Measurements from ENCODE around the gene TMEM109. TPM values are rescaled to one million over a fixed set of nuclear protein-coding genes. Genes with fewer than 3 reads are reported as not detected.

Gene TMEM109
- total RNA-seq, 1 experiment from 2014 or later = 18.2 TPM

DNA sequence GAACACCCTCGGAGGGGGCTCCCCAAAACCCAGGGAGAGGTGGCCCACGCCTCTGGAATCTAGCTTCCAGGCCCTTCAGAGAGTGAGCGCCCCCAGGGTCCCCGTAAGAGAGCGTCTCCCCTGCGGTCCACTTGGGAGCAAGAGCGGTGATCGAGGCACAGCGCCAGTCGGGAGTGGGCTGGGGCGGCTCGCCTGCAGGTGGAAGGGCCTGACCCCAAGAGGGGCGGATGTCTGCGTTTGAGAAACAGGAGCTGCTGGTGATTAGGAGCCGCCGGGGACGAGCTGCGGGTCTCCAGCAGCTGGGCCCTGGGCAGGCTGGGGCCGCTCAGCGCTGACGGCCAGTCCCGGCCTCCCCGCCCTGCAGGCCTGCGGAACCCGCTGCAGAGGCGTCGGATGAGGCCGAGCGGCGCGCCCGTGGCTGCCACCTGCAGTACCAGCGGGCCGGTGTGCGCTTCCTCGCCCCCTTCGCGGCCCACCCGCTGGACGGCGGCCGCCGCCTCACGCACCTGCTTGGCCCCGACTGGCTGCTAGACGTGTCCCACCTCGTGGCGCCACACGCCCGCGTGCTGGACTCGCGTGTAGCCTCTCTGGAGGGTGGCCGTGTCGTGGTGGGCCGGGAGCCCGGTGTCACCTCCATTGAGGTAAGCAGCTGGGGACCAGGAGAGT lies 20.3 kb downstream of the TMEM109 start:
- no peak for DNase-seq (ENCODE audit: low read depth)
- in situ Hi-C loops (cut with HindIII; ENCODE audit: low pct_unique_long_range_greater_than_20kb, low sequenced_read_pairs) = no loop called here

- in situ Hi-C loops (cut with HindIII; ENCODE audit: low pct_unique_long_range_greater_than_20kb, low sequenced_read_pairs) = no loop called here
- DNase-seq (ENCODE audit: low read depth) = no peak
These were observed 21.0 kb downstream of the TMEM109 start for GRCh38 chr11:60934790-60935605.

DNA sequence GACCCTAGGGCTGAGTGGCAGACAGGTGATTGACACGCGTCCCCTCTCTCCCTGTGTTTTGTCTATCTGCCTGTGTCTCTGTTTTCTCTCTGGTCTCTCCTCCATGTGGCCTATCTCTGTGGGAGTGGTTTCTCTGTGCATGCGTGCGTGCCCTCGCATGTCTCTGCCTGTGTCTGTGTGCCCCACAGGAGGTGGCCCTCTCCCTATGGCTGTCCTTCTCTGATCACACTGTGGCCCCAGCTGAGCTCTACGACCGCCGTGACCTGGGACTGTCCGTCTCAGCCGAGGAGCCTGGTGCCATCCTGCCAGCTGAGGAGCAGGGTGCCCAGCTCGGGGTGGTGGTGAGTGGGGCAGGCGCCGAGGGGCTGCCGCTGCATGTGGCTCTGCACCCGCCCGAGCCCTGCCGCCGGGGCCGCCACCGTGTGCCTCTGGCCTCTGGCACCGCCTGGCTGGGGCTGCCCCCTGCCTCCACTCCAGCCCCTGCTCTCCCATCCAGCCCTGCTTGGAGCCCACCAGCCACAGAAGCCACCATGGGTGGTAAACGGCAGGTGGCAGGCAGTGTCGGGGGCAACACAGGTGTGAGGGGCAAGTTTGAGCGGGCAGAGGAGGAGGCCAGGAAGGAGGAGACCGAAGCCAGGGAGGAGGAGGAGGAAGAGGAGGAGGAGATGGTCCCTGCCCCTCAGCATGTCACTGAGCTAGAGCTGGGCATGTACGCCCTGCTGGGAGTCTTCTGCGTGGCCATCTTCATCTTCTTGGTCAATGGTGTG lies 21.9 kb downstream of the TMEM109 start:
- in situ Hi-C loops (cut with HindIII; ENCODE audit: low pct_unique_long_range_greater_than_20kb, low sequenced_read_pairs) = no loop called here
- no peak for DNase-seq (ENCODE audit: low read depth)

- in situ Hi-C loops (cut with HindIII; ENCODE audit: low pct_unique_long_range_greater_than_20kb, low sequenced_read_pairs) = no loop called here
- no peak for DNase-seq (ENCODE audit: low read depth)
These were observed 22.6 kb downstream of the TMEM109 start for GRCh38 chr11:60936467-60937143.

- no peak for DNase-seq (ENCODE audit: low read depth)
- in situ Hi-C loops (cut with HindIII; ENCODE audit: low pct_unique_long_range_greater_than_20kb, low sequenced_read_pairs) = no loop called here
These were observed 23.2 kb downstream of the TMEM109 start for GRCh38 chr11:60937144-60937527.

GRCh38 chr11:60937811-60938210 lies 23.9 kb downstream of the TMEM109 start:
- no peak for DNase-seq (ENCODE audit: low read depth)
- in situ Hi-C loops (cut with HindIII; ENCODE audit: low pct_unique_long_range_greater_than_20kb, low sequenced_read_pairs) = no loop called here

GRCh38 chr11:60938500-60938899 lies 24.5 kb downstream of the TMEM109 start:
- in situ Hi-C loops (cut with HindIII; ENCODE audit: low pct_unique_long_range_greater_than_20kb, low sequenced_read_pairs) = no loop called here
- no peak for DNase-seq (ENCODE audit: low read depth)

DNA sequence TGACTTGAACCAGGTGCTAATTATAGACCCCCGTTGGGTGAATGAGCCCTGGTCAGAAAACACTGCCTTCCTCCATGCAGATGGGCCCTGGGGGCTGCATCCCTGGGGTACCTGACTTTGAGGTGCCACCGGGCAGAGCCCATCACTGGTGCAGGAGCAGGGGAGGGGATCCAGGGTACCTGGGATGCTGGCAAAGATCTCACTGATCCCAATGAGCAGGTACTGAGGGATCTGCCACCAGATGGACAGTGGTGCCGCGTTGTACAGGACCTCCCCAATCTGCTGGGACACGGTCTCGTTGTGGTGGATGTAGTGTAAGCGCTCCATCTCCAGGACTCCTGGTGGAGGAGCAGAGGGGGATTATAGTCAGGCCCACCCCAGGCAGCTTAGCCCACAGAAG lies 25.3 kb downstream of the TMEM109 start:
- in situ Hi-C loops (cut with HindIII; ENCODE audit: low pct_unique_long_range_greater_than_20kb, low sequenced_read_pairs) = no loop called here
- DNase-seq (ENCODE audit: low read depth) = no peak

DNA sequence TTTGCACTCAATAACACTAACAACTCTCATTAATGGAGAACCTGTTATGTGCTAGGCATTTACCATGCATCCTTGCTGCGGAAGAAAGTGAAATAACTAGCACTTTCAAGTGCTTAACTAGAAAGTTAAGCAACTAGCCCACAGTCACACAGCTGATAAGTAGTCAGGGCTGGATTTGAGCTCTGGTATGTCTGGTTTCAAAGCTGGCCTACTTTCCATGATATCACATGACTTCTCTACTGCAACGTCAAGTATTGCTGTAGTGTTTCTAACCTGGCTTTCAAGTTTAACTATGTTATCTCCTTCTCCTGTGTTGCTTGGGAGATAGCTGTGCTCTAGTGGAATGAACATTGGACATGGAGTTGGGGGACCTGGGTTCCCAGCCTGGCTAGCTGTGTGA lies 25.9 kb downstream of the TMEM109 start:
- in situ Hi-C loops (cut with HindIII; ENCODE audit: low pct_unique_long_range_greater_than_20kb, low sequenced_read_pairs) = no loop called here
- no peak for DNase-seq (ENCODE audit: low read depth)

GRCh38 chr11:60941371-60942119 lies 27.6 kb downstream of the TMEM109 start:
- no peak for DNase-seq (ENCODE audit: low read depth)

DNA sequence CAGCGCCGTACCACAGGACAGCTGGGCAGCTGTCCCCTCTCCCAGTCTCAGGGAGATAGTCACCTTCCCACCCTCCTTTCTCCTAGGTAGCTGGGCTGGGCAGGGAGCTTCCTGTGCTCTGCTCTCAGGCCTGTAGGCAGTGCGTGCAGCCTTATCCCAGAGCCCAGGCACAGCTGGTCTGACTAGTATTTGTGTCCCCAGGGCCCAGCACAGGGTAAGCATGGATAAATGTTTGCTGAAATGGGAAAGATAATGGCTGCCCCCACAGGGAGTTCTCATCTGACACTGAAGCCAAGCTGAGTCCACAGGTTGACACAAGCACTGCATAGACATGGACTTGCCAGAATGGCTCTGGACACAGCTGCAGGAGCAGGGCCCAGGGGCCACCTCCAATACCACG lies 28.3 kb downstream of the TMEM109 start:
- no peak for DNase-seq (ENCODE audit: low read depth)
- in situ Hi-C loops (cut with HindIII; ENCODE audit: low pct_unique_long_range_greater_than_20kb, low sequenced_read_pairs) = no loop called here

More at GRCh38 chr11:60941371-60942119, 27.6 kb downstream of the TMEM109 start:
- in situ Hi-C loops (cut with HindIII; ENCODE audit: low pct_unique_long_range_greater_than_20kb, low sequenced_read_pairs) = no loop called here

DNA sequence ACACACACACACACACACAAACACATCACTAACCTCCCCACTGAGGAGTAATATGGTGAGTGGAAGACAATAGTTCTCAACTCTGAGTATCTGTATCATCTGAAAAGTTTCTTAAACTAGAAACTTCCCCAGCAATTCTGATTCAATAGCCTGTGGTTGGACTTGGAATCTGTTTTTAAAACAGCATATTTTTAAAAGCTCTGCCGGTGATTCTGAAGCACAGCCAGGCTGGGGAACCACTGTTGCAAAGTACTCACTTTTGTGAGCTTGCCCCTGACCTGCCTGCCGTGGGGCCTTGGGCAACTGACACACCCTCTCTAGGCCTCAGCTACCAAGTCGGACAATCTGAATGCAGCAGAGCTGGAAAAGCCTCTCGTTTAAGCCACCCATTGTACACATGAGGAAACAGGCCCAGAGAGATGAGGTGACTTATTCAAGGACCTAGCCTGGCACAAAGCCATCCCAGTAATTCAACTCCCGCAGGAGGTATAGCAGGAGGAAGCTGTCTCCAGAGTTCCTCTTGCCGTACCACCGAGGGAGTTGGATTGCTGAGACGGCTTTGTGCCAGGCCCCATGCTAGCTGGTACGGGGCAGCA lies 29.1 kb downstream of the TMEM109 start:
- DNase-seq (ENCODE audit: low read depth) = no peak
- in situ Hi-C loops (cut with HindIII; ENCODE audit: low pct_unique_long_range_greater_than_20kb, low sequenced_read_pairs) = no loop called here

GRCh38 chr11:60944490-60945294 lies 30.7 kb downstream of the TMEM109 start:
- in situ Hi-C loops (cut with HindIII; ENCODE audit: low pct_unique_long_range_greater_than_20kb, low sequenced_read_pairs) = no loop called here
- no peak for DNase-seq (ENCODE audit: low read depth)

GRCh38 chr11:60945295-60945667 lies 31.3 kb downstream of the TMEM109 start:
- DNase-seq (ENCODE audit: low read depth) = no peak
- in situ Hi-C loops (cut with HindIII; ENCODE audit: low pct_unique_long_range_greater_than_20kb, low sequenced_read_pairs) = no loop called here

DNA sequence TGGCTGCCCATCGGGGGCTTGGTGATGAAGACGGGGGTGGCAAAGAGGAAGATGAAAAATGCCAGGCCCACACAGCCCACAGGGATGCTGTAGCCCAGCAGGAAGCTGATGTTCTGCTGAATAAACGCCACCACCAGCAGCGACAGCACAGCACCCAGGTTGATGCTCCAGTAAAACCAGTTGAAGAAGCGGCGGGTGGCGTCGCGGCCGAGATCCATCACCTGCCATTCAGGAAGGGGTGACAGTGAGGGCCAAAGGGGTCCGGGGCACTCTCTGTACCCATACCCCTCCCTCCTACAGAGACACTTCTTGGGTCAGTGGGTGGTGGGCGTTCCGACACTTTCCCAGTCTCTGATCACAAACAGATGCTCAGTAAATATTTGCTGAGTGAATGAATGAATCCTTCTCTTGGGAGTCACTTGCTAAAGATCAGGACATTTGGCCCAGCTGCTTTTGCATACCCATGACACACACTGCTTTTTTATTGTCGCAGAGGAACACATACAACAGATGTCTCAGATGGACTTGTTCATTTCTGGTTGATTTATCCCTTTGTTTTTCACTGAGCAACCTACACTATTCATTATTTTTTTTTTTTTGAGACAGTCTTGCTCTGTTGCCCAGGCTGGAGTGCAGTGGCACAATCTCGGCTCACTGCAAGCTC lies 32.8 kb downstream of the TMEM109 start:
- in situ Hi-C loops (cut with HindIII; ENCODE audit: low pct_unique_long_range_greater_than_20kb, low sequenced_read_pairs) = no loop called here

DNA sequence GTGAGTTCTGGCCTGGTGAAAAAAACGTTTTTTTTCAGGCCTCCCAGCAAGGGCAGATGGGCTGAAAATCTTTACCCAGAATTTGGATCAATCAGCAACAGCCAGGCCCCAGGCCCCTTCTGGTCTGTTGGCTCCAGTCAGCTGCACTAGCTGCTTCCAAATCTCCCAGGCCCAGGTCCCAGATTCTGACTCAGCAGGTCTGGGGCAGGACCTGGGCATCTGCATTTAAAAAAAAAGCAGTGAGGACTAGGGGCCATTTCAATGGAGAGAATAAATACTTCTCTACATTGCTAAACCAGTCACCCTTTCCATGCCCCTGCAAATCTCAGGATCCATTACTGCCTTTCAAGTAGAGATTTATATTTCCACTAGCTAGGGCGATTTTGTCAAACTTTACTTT lies 33.7 kb downstream of the TMEM109 start:
- DNase-seq (ENCODE audit: low read depth) = no peak
- in situ Hi-C loops (cut with HindIII; ENCODE audit: low pct_unique_long_range_greater_than_20kb, low sequenced_read_pairs) = no loop called here

More for the DNA sequence above, 32.8 kb downstream of the TMEM109 start:
- no peak for DNase-seq (ENCODE audit: low read depth)

All from Caki2 (cell line).